ENCODE results near the gene EIF2B4. TPM values are rescaled to one million over a fixed set of nuclear protein-coding genes. Genes with fewer than 3 reads are reported as not detected.

EIF2B4 gene
- total and polyA plus RNA-seq, 9 of the 15 experiments (the other 6 are each of a cell fraction or from before 2014, with no cell fraction given) = 29.7 to 80.3 (median 58.9) TPM

DNA sequence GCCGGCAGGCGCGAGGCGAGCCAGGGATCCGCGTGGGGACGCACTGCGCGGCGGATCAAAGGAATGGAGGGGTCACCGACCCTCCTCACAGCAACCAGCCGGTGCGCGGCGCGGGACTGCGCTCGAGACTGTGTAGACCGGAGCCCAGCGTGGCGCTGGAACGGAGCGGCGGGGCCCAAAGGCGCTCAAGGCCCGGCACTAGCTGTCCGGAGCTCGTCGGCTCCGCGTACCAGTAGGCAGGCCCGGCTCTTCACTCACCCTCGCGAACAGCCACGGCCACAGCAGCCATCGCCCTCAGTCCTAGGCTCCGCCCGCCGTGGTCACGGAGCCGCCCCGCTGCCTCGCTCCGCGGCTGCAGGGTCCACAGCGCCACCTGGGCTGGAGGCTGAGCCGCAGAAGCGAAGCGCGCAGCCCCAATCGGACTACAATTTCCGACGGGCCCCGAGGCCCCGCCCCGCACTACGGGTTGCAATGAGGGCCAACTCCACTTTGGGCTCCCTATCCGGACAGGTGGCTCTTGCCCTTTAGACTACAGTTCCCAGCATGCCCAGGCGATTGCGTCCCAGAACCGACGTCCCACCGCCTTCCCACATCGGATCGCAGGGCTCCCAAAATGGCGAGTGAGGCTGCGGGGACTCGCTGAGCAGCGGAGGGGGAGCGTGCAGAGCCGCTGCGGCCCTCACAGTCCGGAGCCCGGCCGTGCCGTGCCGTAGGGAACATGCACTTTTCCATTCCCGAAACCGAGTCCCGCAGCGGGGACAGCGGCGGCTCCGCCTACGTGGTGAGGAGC lies at the start of gene EIF2B4, which contains the start of gene SNX17 (continued):
- TF ChIP-seq, protein P1, sequence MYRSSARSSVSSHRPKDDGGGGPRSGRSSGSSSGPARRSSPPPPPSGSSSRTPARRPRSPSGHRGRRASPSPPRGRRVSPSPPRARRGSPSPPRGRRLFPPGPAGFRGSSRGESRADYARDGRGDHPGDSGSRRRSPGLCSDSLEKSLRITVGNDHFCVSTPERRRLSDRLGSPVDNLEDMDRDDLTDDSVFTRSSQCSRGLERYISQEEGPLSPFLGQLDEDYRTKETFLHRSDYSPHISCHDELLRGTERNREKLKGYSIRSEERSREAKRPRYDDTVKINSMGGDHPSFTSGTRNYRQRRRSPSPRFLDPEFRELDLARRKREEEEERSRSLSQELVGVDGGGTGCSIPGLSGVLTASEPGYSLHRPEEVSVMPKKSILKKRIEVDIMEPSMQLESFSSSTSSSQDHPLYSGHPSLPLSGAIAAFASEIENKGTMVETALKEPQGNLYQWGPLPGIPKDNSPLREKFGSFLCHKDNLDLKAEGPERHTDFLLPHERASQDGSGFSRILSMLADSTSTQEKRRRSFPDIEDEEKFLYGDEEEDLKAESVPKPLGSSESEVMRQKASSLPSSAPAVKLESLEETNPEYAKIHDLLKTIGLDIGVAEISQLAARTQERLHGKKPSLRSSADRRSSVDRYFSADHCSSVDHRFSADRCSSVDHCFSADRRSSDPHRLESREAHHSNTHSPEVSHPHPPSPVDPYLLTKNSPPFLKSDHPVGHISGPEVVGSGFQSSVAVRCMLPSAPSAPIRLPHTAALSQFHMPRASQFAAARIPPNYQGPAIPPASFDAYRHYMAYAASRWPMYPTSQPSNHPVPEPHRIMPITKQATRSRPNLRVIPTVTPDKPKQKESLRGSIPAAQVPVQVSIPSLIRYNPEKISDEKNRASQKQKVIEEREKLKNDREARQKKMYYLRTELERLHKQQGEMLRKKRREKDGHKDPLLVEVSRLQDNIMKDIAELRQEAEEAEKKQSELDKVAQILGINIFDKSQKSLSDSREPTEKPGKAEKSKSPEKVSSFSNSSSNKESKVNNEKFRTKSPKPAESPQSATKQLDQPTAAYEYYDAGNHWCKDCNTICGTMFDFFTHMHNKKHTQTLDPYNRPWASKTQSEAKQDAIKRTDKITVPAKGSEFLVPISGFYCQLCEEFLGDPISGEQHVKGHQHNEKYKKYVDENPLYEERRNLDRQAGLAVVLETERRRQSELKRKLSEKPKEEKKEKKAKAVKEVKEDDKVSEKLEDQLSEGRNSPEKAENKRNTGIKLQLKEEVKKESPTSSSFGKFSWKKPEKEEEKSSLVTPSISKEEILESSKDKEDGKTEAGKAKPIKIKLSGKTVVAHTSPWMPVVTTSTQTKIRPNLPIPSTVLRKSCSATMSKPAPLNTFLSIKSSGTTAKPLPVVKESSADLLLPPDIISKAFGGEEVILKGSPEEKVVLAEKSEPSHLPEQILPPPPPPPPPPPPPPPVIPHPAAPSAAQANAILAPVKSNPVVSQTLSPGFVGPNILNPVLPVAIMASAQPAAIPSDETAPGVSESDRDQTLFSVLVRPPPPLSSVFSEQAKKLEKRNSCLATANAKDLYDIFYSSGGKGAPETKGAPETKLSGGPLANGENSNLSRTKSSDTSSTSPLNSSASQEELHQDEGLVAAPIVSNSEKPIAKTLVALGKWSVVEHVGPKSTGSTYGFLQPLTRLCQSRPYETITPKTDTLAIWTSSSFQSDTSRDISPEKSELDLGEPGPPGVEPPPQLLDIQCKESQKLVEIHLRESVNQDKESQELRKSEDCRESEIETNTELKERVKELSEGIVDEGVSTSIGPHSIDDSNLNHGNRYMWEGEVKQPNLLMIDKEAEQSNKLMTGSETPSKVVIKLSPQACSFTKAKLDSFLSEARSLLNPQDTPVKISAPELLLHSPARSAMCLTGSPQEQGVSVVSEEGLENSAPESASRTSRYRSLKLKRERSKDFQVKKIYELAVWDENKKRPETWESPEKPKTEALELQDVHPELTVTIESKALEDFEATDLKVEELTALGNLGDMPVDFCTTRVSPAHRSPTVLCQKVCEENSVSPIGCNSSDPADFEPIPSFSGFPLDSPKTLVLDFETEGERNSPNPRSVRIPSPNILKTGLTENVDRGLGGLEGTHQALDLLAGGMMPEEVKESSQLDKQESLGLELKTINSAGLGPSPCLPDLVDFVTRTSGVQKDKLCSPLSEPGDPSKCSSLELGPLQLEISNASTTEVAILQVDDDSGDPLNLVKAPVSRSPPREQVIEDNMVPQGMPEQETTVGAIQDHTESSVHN (IDR thresholded peaks at IDR 0.05; ENCODE audit: borderline replicate concordance in 1 of 2, low read depth in 1 of 2) = no peak
- TF ChIP-seq, protein P2, sequence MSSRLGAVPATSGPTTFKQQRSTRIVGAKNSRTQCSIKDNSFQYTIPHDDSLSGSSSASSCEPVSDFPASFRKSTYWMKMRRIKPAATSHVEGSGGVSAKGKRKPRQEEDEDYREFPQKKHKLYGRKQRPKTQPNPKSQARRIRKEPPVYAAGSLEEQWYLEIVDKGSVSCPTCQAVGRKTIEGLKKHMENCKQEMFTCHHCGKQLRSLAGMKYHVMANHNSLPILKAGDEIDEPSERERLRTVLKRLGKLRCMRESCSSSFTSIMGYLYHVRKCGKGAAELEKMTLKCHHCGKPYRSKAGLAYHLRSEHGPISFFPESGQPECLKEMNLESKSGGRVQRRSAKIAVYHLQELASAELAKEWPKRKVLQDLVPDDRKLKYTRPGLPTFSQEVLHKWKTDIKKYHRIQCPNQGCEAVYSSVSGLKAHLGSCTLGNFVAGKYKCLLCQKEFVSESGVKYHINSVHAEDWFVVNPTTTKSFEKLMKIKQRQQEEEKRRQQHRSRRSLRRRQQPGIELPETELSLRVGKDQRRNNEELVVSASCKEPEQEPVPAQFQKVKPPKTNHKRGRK (tag; IDR thresholded peaks at IDR 0.05) = no peak
- peak; percentile 93 for TF ChIP-seq KLF16 (IDR thresholded peaks at IDR 0.05)
- no peak for TF ChIP-seq TEAD2 (tag; IDR thresholded peaks at IDR 0.05)
- TF ChIP-seq GATAD2B (IDR thresholded peaks at IDR 0.05; ENCODE audit: borderline replicate concordance) = peak; percentile 69; the same call in 1 of the 2 replicates
- 0 out of 4 replicates have a peak, but pooled peaks of 1 of the 2 experiments have one; percentile 6 for TF ChIP-seq HDAC1 (IDR thresholded peaks at IDR 0.05)
- TF ChIP-seq, protein P3, sequence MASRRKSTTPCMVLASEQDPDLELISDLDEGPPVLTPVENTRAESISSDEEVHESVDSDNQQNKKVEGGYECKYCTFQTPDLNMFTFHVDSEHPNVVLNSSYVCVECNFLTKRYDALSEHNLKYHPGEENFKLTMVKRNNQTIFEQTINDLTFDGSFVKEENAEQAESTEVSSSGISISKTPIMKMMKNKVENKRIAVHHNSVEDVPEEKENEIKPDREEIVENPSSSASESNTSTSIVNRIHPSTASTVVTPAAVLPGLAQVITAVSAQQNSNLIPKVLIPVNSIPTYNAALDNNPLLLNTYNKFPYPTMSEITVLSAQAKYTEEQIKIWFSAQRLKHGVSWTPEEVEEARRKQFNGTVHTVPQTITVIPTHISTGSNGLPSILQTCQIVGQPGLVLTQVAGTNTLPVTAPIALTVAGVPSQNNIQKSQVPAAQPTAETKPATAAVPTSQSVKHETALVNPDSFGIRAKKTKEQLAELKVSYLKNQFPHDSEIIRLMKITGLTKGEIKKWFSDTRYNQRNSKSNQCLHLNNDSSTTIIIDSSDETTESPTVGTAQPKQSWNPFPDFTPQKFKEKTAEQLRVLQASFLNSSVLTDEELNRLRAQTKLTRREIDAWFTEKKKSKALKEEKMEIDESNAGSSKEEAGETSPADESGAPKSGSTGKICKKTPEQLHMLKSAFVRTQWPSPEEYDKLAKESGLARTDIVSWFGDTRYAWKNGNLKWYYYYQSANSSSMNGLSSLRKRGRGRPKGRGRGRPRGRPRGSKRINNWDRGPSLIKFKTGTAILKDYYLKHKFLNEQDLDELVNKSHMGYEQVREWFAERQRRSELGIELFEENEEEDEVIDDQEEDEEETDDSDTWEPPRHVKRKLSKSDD (conservative IDR thresholded peaks at IDR 0.05; ENCODE audit: low read length) = no peak
- TF ChIP-seq FOXA3 (CRISPR knock-in tag; conservative IDR thresholded peaks at IDR 0.05 in 1 of 2, IDR thresholded peaks at IDR 0.05 in 1 of 2) = peak in 1 of 2 experiments; percentile 82; a peak in 1 of 4 replicates
- TF ChIP-seq KDM1A (IDR thresholded peaks at IDR 0.05) = no peak
- TF ChIP-seq TCF7L2 (IDR thresholded peaks at IDR 0.05; ENCODE audit: low read depth, low read length) = peak; percentile 51; the same call in 1 of the 2 replicates
- TF ChIP-seq ZNF282 (CRISPR knock-in tag; IDR thresholded peaks at IDR 0.05) = no peak
- no peak for TF ChIP-seq ZNF780A (CRISPR knock-in tag; IDR thresholded peaks at IDR 0.05)

Measured in K562 (cell line).